Measurements from ENCODE around the gene SNAI3.

DNA sequence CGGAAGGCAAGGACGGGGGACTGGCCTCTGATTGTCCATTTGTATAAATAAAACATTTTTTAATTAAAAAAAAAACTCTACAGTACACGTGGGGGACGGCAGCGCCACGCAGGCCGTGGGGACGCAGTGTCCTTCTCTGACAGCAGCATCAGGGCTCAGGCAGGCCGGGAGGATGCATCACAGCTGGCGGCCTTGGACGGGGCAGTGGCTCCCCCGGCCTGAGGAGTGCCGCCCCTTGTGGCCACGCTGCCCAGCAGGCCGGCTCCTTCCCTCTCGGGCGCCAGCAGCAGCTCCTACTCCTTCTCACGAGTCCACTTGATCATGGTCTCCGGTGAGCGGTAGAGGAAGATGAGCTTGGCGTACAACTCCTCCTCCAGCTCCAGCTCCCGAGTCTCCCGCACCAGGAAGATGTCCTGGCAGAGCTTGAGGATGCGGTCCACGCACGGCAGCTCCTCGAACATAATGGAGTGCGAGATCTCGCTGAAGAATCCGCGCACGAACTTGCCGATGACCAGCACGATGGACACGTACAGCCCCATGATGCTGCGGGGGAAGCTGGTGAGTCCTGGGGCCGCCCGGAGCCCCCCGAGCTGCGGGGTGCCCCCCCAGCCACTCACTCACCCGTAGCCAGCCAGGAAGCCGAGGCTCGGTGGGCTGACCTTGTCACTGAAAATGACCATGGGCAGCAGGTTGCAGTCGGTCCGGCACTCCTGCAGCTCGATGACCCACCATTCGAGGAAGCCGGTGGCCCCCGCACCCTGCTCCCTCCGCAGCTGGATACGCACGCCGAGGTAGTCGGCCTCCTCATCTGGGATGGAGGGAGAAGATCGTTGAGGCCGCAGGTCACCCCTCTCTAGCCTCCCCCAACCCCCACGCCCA is 29.2 kb upstream of the SNAI3 start:
- TF ChIP-seq, protein P1, sequence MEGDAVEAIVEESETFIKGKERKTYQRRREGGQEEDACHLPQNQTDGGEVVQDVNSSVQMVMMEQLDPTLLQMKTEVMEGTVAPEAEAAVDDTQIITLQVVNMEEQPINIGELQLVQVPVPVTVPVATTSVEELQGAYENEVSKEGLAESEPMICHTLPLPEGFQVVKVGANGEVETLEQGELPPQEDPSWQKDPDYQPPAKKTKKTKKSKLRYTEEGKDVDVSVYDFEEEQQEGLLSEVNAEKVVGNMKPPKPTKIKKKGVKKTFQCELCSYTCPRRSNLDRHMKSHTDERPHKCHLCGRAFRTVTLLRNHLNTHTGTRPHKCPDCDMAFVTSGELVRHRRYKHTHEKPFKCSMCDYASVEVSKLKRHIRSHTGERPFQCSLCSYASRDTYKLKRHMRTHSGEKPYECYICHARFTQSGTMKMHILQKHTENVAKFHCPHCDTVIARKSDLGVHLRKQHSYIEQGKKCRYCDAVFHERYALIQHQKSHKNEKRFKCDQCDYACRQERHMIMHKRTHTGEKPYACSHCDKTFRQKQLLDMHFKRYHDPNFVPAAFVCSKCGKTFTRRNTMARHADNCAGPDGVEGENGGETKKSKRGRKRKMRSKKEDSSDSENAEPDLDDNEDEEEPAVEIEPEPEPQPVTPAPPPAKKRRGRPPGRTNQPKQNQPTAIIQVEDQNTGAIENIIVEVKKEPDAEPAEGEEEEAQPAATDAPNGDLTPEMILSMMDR (IDR thresholded peaks at IDR 0.05) = no peak
- no peak for TF ChIP-seq POLR2A (IDR thresholded peaks at IDR 0.05)
- no peak for TF ChIP-seq EP300 (IDR thresholded peaks at IDR 0.05)

All from gastroesophageal sphincter (tissue), 3 donors.